H4 (cell line): ENCODE data around the gene SLC29A1. TPM values are rescaled to one million over a fixed set of nuclear protein-coding genes. Genes with fewer than 3 reads are reported as not detected.

Source experiments
- DNase-seq: peaks from one replicate; pipeline ENCODE4 v3.0.0-alpha.2; 2015; ENCODE audit warnings: low spot score
- total RNA-seq: library from RNA; depleted of rRNA; stranded (reverse); fragments of >200 nt; shearing (Covaris generic); gene quantifications from 2 replicates; pipeline ENCODE4 v1.2.3, GENCODE V29; 2014

SLC29A1 gene
- total RNA-seq, 1 experiment from 2014 or later = 33.8 TPM

DNA sequence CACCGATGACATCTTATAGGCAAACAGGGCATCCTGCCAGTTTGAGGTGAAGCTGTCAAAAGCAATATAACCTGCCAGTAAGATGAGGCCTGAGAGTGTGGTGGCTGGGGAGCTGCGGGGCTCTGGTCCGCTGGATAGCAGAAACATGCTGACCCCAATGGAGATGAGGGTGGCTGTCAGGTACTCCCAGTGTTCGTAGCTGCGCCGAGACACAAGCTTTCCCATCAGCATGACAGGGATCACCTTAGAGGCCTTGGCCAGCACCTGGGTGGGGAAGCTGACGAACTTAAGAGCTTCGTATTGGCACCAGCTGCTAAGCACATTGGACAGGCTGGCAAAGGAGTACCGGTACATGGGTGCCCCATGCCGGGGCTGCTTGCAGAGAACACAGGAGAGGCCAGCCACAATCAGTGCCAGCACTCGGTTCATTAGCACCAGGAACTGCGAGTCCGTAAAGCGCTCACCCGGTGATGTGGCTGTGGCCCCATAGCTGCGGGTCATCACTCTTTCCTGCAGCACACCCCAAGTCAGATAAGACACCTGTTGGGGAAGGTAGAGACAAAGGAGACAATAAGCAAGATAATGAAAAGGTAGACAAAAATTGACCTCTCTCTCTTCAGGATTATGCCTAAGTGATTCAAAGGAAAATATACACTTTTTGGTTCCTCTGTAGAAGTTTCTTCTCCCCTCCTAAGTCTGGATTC lies 31.9 kb downstream of the SLC29A1 start:
- DNase-seq = no peak

DNA sequence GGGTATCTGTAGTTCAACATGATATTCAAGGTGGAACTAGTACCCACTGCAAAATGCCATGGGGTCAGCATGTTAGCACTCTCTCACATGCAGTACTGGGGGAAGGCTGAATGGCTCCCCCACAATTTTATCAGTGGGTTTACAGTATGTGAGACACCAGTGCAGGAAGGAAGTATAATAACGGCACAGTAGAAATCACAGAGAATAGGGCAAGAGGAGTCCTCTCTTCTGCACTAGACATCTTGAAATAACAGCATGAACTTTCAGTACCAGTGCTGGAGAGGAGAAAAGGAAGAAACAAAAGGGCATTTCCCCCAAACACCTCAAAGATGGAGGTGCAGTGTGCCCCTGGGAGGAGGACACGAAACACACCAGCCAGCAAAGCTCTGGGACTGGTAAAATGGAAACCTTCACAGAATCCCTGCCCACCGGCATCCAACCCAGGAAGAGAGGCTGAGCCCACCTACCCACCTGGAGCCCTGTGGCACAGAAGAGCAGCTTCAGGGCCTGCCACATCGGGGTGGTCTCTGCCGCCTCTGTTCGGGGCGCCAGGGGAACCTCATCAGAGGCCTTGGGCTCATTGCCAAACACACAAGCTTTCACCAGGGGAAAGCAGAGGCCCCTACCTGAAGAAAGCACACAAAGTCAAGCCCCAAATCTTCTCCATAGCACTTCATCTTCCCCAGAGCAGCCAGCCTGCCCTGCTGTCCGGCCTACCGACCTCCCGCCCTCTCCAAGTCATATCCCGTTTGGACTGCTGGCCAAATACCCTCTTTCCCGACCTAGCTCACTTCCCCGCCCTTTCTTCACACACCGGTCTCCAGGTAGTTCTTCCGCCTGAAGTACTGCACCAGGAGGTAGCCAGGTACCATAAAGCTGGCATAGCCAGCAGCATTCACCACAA lies 32.7 kb downstream of the SLC29A1 start:
- no peak for DNase-seq

- DNase-seq = no peak
Observed at GRCh38 chr6:44256775-44257024, 33.3 kb downstream of the SLC29A1 start.

GRCh38 chr6:44257025-44257752 lies 33.8 kb downstream of the SLC29A1 start, which contains the start of gene SLC35B2:
Gene SLC35B2 (minus strand): TSS chr6:44257528. CDS start chr6:44257410, 118 bp downstream.
- peak; percentile 71 for DNase-seq

DNA sequence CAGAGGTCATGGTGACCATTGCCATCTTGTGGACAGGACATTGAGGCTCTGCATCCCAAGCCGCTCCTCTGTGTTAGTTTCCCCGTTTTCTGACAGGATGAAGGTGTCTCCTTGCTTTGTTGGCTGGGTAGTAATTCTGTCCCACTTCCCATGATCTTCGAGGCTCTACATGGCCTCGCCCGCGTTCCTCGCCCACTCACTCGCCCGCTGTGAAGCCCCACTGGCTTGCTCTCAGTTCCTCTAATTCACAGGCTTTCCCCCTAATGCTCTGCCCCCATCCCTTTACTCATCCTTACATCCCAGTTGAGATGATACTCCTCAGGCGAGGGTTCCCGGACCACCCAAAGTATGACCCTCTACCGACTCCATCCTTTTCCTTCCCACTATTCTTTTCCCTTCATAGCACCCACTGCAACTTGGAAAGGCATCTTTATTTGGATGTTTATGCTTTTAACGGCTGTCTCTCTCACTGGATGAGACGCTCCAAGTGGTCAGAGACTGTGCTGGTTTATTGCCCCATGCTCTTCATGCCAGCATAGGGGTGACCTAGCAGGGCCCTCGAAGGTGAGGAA lies 34.4 kb downstream of the SLC29A1 start:
- DNase-seq = no peak

DNA sequence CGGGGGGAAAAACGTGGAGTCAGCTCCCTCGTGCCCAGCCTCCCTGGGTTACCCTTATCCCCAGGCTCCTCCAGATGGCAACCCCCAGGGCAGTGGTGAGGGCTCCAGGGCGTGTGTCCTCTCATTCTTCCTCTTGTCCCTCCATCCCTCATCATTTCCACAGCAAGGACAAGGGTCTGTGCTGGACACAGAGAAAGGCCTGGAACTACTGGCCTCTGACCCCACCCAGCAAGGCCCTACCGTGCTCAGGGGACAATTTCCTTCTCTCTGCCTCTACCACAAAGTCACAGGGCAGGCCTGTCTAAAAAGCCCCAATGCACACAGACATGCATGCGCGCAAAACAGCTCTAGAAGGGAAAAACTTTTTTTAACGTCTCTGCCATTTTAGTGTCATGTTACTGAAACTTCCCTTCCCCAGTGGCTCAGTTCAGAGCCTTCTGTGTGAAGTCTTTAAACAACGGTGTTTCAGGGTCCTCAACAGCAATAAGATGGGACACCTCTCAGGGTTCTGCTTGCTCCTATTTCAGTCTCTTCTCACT lies 35.0 kb downstream of the SLC29A1 start:
- DNase-seq = no peak

DNA sequence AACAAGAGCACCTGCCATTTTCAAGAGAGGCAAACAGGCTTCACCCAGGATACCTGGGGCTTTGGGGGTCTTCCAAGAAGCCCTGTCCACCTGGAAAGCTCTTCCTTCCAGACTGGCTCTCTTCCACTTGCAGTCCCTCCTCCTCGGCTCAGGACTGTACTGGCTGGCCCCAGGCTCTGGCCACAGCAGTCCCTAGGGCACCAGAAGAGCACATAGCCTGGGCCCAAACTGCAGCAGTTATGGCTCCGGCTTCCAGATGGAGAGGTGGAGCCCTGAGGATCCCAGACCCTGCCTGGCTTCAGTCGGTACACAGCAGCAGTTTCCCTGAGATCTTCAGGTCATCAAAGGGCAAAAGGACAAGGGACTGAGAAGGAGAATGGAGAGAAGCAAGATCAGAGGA lies 35.5 kb downstream of the SLC29A1 start:
- DNase-seq = no peak

DNA sequence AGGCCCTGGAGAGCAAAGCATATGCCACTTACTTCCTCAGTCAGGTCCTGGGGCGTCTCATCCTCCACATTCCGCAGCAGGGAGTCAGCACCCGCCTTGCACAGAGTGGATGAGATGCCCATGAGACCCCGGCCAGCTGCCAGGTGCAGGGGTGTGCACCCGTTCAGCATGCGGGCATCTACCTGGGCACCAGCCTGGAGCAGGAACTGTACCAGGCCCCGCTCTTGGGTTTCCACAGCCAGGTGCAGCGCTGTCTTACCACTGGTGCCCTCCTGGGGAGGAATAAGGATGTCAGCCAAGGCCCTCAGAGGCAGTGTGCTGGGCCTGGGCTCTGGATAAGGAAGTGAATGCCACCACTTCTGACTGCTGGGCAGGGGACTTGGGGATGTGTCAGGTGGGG lies 36.6 kb downstream of the SLC29A1 start:
- no peak for DNase-seq

GRCh38 chr6:44260451-44261297 lies 37.3 kb downstream of the SLC29A1 start:
- DNase-seq = no peak

GRCh38 chr6:44261581-44261980 lies 38.2 kb downstream of the SLC29A1 start:
- no peak for DNase-seq

- no peak for DNase-seq
Observed at GRCh38 chr6:44262467-44263353, 39.3 kb downstream of the SLC29A1 start.

DNA sequence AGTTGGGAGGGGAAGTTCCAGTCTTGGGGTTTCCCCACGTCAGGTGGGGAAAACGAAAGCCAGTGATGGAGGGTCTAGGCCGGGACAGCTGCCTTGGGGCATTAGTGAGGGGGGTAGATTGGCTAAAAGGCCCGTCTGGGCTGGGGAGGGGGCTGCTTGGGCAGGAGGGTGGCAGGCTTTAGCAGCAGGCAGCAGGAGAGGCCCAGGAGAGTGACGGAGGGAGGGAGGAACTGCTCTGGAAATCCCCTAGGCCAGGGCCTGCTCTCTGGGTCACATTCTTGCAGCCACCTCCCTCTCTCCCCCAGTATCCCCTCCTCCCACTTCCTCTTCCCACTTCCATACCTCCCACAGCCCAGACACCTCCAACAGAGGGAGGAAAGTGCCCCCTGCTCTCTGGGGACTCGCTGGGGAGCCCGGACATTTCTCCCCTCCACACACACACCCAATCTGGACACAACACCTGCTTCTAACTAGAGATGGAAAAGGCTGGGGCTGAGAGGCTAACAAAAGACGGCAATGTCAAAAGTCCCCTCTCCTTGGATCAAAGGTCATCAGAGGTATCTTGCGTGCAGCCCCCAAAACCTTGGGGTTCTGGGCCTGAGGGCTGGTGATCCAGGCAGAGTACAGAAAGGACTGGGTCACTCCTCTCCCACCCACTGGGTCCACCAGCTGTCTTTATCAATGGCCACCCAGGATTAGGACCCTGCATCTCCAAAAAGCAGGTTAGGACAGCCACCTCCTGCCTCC lies 40.1 kb downstream of the SLC29A1 start:
- DNase-seq = no peak

- no peak for DNase-seq
Observed at GRCh38 chr6:44264154-44265006, 41.0 kb downstream of the SLC29A1 start.

DNA sequence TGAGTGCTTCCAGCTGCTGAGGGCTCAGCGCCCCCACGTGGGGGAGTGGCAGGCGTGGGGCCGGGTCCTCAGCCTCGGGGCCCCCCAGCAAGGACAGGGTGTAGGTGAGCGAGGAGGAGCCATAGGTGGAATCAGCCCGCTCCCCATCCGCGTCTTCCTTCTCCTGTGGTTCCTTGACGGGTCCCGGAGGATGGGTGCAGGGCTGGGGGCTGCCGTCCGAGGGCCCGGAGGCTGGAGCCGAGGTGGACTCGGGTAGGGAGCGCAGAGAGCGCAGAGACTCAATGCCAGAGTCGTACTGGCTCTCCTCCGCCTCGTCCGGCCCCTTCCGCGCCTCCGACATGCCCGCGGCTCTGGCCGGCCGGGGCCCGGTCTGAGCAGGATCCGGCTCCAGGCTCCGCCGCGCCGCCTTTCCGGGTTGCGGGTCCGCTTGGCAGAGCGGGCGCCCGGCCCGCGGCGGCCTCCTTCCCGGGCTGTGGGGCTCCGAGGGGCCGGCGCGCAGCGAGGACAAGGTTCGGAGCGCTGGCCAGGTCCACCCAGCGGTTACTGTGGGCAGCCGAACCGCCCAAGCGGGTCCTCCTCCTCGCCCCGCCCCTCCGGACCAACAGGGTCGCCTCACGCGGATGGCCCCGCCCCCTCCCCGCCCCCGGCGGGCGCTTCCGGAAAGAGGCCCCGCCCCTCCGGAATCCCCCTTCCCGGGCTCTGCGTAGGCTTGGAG lies 41.8 kb downstream of the SLC29A1 start, which contains the start of gene NFKBIE:
Gene NFKBIE, minus strand, starts transcription at position 545 of the 715 bp plus-strand sequence. Its CDS starts 205 bp downstream, at position 340.
- peak; percentile 80 for DNase-seq

- DNase-seq = no peak
Observed at GRCh38 chr6:44265722-44266233, 42.4 kb downstream of the SLC29A1 start.

- no peak for DNase-seq
Observed at GRCh38 chr6:44266347-44266746, 43.0 kb downstream of the SLC29A1 start.

DNA sequence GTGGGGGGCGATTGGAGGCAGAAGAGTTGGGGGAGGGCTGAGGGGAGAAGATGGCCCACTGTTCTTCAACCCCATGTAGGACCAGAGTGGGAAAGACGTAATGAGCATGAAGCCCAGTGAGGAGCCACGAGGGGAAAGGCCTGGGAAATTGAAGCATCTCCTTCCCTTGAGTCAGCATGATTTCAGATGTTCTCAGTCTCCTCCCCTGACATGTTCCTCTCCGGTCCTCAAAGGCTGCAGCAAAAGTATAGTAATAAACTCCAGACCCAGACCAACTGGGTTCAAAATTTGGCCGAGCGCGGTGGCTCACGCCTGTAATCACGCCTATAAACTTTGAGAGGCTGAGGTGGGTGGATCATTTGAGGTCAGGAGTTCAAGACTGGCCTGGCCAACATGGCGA lies 43.9 kb downstream of the SLC29A1 start:
- DNase-seq = no peak
